Stomach (tissue), 9 donors: ENCODE data around the gene PGA3. TPM values are rescaled to one million over a fixed set of nuclear protein-coding genes. Genes with fewer than 3 reads are reported as not detected.

Experiments
- DNase-seq, 2 donors: peaks; one replicate each; pipeline versions ENCODE4 v3.0.0 to v3.0.0-alpha.2; 2013 to 2019
- H3K27ac ChIP-seq, 5 donors: fragments of 200-600 bp in 4 of 5; sonication (generic) in 4 of 5; one replicate each; pipeline ENCODE4 v1.5.1; 2013 to 2019; ENCODE audit warnings: mild to moderate bottlenecking in 1 of 5, moderate library complexity in 1 of 5
- H3K27me3 ChIP-seq, 3 donors: fragments of 200-600 bp; sonication (generic); one replicate each; pipeline ENCODE4 v1.5.1; 2017 to 2019; ENCODE audit warnings: mixed run types in 1 of 3
- H3K36me3 ChIP-seq, 4 donors: fragments of 200-600 bp; sonication (generic); 1 replicate in 3 of 4; 2 replicates in 1 of 4; pipeline ENCODE4 v1.5.1; 2016 to 2019
- H3K4me1 ChIP-seq, 4 donors: fragments of 200-600 bp; sonication (generic); one replicate each; pipeline ENCODE4 v1.5.1; 2016 to 2019
- H3K4me3 ChIP-seq, 4 donors: fragments of 200-600 bp; sonication (generic) in 3 of 4; one replicate each; pipeline ENCODE4 v1.5.1; 2016 to 2019; ENCODE audit warnings: mild to moderate bottlenecking in 1 of 4
- H3K9me3 ChIP-seq, 4 donors: fragments of 200-600 bp; sonication (generic); one replicate each; pipeline ENCODE4 v1.5.1; 2016 to 2019
- CTCF ChIP-seq, 7 experiments: fragments of 450-650 bp in 4 of 7; fragments of 200-600 bp in 3 of 7; sonication (generic) in 3 of 7; IDR thresholded peaks; one replicate each; pipeline ENCODE4 v1.5.1; 2016 to 2019; ENCODE audit warnings: antibody characterized with exemption in 7 of 7, control low read depth in 2 of 7, mild to moderate bottlenecking in 1 of 7
- EP300 ChIP-seq: sonication (generic); formaldehyde crosslinking; IDR thresholded peaks from one replicate; pipeline ENCODE4 v1.6.1; 2017; ENCODE audit warnings: antibody characterized with exemption
- POLR2A ChIP-seq, 4 donors: fragments of 450-650 bp; IDR thresholded peaks; one replicate each; pipeline ENCODE4 v1.6.1; 2016; ENCODE audit warnings: antibody characterized with exemption in 4 of 4, control low read depth in 2 of 4, mild to moderate bottlenecking in 1 of 4, moderate library complexity in 1 of 4
- POLR2AphosphoS5 ChIP-seq, 3 donors: sonication (generic); formaldehyde crosslinking; IDR thresholded peaks; one replicate each; pipeline ENCODE4 v1.6.1; 2016; ENCODE audit warnings: antibody characterized with exemption in 3 of 3
- WGBS, 5 donors: extraction: QIAGEN DNeasy Blood & Tissue Kit in 3 of 5; methylation state at CpG; one replicate each; pipeline versions ENCODE4 v1.1.5 to v1.1.7; 2013 to 2018; 5-methylcytosine and 5-hydroxymethylcytosine counted together
- intact Hi-C: fragments of 100-400 bp; cut with DNase I; formaldehyde crosslinking; loops from one replicate; pipeline ENCODE4 v1.15.1; 2023; ENCODE audit warnings: low total_unique reads
- polyA plus RNA-seq, 3 donors: library from polyadenylated mRNA; stranded (reverse); fragments of 200-250 nt; gene quantifications; one replicate each; pipeline ENCODE4 v1.2.3, GENCODE V29; 2013
- total RNA-seq, 5 donors: library from RNA; depleted of rRNA; stranded (reverse); fragments of >200 nt; gene quantifications; one replicate each; pipeline versions ENCODE4 v1.1.0 to v1.2.3, GENCODE V29; 2014 to 2016
- donor health status: healthy with polysubstance abuse.
- donor health status: Bipolar disorder and iron deficiency.
- donor health status: healthy.

The PGA3 gene
- total and polyA plus RNA-seq, 8 donors = 367 to 73,485 (median 18,470) TPM

- H3K4me1 ChIP-seq = peaks cover 33 to 80% (median 49%) of the 10 kb centered on the region in 4 donors
- peak within 1 kb of the TSS; percentile 52 to 77 (median 72) for H3K4me3 ChIP-seq
- H3K27ac ChIP-seq = peak within 1 kb of the TSS; percentile 93 to 98 (median 98)
- H3K27me3 ChIP-seq = no peaks in the 10 kb centered on the region
- TF ChIP-seq POLR2A (IDR thresholded peaks at IDR 0.05) = no peak
- no peak for TF ChIP-seq EP300
- peak in 4 of 7 experiments; percentile 10 to 43 (median 21) for TF ChIP-seq CTCF (IDR thresholded peaks at IDR 0.05)
- peak; percentile 48 to 82 (median 79) for TF ChIP-seq POLR2AphosphoS5 (IDR thresholded peaks at IDR 0.05)
- peak; percentile 92 to 97 for DNase-seq
- 0 to 1% (median 0%) methylated on average over 5 to 83 of the region's 85 CpGs for WGBS, 5 donors
- intact Hi-C loops = no loop called here
- H3K9me3 ChIP-seq = no peaks in the 10 kb centered on the region
- no peaks in the 10 kb centered on the region for H3K36me3 ChIP-seq
These were observed 41.9 kb upstream of the PGA3 start, which contains the start of gene VPS37C for GRCh38 chr11:61161190-61162091. Gene VPS37C, minus strand, starts transcription at chr11:61161426. Its CDS starts 22,597 bp downstream, at chr11:61138829.

- peak overlapping the region; percentile 43 to 98 (median 95) for H3K27ac ChIP-seq
- no peaks in the 10 kb centered on the region for H3K36me3 ChIP-seq
- TF ChIP-seq POLR2AphosphoS5 (IDR thresholded peaks at IDR 0.05) = peak in 2 of 3 donors; percentile 8 to 34
- TF ChIP-seq POLR2A (IDR thresholded peaks at IDR 0.05) = no peak
- DNase-seq = peak; percentile 74 to 79
- no peaks in the 10 kb centered on the region for H3K27me3 ChIP-seq
- intact Hi-C loops = no loop called here
- no peaks in the 10 kb centered on the region for H3K9me3 ChIP-seq
- WGBS, 5 donors = 65 to 70% (median 69%) methylated on average over 8 of the region's 8 CpGs
- peak overlapping the region; percentile 52 to 77 (median 72) for H3K4me3 ChIP-seq
- peaks cover 33 to 74% (median 44%) of the 10 kb centered on the region in 4 donors for H3K4me1 ChIP-seq
These were observed 41.0 kb upstream of the PGA3 start for GRCh38 chr11:61162092-61162941.

GRCh38 chr11:61163021-61163420 lies 40.3 kb upstream of the PGA3 start:
- Histone ChIP-seq H3K4me1 (peaks cover 33 to 74% (median 38%) of the 10 kb centered on the region in 4 donors), H3K27ac (peak overlapping the region in 3 of 5 donors; percentile 95 to 98 (median 98)), H3K9me3 (no peaks in the 10 kb centered on the region), H3K27me3 (no peaks in the 10 kb centered on the region), H3K4me3 (no peak overlapping the region), H3K36me3 (no peaks in the 10 kb centered on the region)
- no peak for DNase-seq
- intact Hi-C loops = no loop called here
- no peak for TF ChIP-seq EP300
- TF ChIP-seq POLR2AphosphoS5 (IDR thresholded peaks at IDR 0.05) = no peak
- TF ChIP-seq POLR2A (IDR thresholded peaks at IDR 0.05) = no peak
- 82 to 94% (median 87%) methylated on average over 4 of the region's 4 CpGs for WGBS, 5 donors

- no peak for TF ChIP-seq POLR2A (IDR thresholded peaks at IDR 0.05)
- no peak for TF ChIP-seq POLR2AphosphoS5 (IDR thresholded peaks at IDR 0.05)
- TF ChIP-seq EP300 = no peak
- TF ChIP-seq CTCF (IDR thresholded peaks at IDR 0.05) = no peak
- no peaks in the 10 kb centered on the region for H3K27me3 ChIP-seq
- H3K27ac ChIP-seq = peak overlapping the region in 3 of 5 donors; percentile 4 to 98 (median 71)
- intact Hi-C loops = no loop called here
- no peaks in the 10 kb centered on the region for H3K36me3 ChIP-seq
- H3K9me3 ChIP-seq = no peaks in the 10 kb centered on the region
- peak in 1 of 2 donors; percentile 20 for DNase-seq
- peaks cover 26 to 72% (median 29%) of the 10 kb centered on the region in 4 donors for H3K4me1 ChIP-seq
- H3K4me3 ChIP-seq = no peak overlapping the region
- WGBS, 5 donors = 69 to 78% (median 75%) methylated on average over 13 of the region's 13 CpGs
These were observed 39.4 kb upstream of the PGA3 start for GRCh38 chr11:61163714-61164605.
